ENCODE measurements around the gene PLEKHA4.

The PLEKHA4 gene

DNA sequence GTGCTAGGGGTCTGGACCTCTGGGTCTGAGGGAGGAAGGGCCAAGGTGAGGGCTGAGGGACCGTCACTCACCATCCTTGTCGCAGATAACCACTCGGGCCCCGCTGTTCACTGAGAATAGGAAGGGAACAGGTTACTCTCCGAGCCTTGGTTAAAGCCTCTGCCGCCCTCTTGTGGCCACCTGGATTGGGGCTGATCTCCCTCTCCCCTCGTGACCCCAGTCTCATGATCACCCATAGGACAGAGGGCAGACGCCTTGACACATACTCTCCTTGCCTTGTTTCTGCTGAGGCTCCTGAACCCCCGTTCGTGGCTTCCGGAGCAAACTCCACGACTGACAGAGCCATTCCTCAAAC lies 32.7 kb downstream of the PLEKHA4 start:
- peak overlapping the region; percentile 47 for H3K9ac ChIP-seq (ENCODE audit: low read length)
- H2AFZ ChIP-seq (ENCODE audit: low read depth, low read length, severe bottlenecking), result peak overlapping the region; percentile 93
- H3K36me3 ChIP-seq (ENCODE audit: low read length), result no peaks in the 10 kb centered on the region
- H3F3A ChIP-seq (ENCODE audit: insufficient read depth), result 0 out of 2 replicates have a peak, but pooled peaks cover 6% of the 10 kb centered on the region
- TF ChIP-seq, protein P1, sequence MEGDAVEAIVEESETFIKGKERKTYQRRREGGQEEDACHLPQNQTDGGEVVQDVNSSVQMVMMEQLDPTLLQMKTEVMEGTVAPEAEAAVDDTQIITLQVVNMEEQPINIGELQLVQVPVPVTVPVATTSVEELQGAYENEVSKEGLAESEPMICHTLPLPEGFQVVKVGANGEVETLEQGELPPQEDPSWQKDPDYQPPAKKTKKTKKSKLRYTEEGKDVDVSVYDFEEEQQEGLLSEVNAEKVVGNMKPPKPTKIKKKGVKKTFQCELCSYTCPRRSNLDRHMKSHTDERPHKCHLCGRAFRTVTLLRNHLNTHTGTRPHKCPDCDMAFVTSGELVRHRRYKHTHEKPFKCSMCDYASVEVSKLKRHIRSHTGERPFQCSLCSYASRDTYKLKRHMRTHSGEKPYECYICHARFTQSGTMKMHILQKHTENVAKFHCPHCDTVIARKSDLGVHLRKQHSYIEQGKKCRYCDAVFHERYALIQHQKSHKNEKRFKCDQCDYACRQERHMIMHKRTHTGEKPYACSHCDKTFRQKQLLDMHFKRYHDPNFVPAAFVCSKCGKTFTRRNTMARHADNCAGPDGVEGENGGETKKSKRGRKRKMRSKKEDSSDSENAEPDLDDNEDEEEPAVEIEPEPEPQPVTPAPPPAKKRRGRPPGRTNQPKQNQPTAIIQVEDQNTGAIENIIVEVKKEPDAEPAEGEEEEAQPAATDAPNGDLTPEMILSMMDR (IDR thresholded peaks at IDR 0.05; ENCODE audit: insufficient read depth, low read length, poor library complexity, severe bottlenecking), result peak; percentile 77
- no peak for TF ChIP-seq EZH2phosphoT487 (conservative IDR thresholded peaks at IDR 0.05; ENCODE audit: low read length)
- H3K9me3 ChIP-seq (ENCODE audit: insufficient read depth, low read length), result no peaks in the 10 kb centered on the region
- peak overlapping the region; percentile 63 for H3K4me2 ChIP-seq (ENCODE audit: low read depth, low read length, poor library complexity, severe bottlenecking)
- H3K79me2 ChIP-seq (ENCODE audit: insufficient read depth, low read length), result no peaks in the 10 kb centered on the region
- no peaks in the 10 kb centered on the region for H4K20me1 ChIP-seq (ENCODE audit: low read depth, low read length)
- H3K4me3 ChIP-seq (ENCODE audit: insufficient read depth, low read length, poor library complexity, severe bottlenecking), result peak overlapping the region; percentile 36
- peak overlapping the region; percentile 40 for H3K27ac ChIP-seq (ENCODE audit: low read depth, low read length)
- H3K27me3 ChIP-seq (ENCODE audit: low read length), result no peaks in the 10 kb centered on the region
- H3K9me2 ChIP-seq (replicated peaks; ENCODE audit: insufficient read depth, low read length), result no peaks in the 10 kb centered on the region

DNA sequence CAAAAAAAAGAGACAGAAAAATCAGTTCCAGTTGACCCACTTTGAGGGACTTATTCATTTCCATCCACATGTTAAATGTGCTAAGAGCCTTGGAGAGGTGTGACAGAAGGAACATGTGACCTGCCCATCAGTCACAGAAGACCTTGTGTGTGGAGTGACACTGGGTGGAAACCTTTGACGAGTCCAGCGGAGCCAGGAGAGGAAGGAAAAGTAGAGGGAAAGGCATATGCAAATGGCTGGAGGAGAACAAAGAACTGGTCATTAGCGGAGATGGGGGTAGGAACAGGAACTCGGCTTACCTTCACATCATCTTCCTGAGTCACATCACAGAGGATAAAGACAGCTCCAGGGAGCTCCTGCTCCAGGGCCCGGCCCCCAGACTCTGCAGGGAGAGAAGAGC lies 34.4 kb downstream of the PLEKHA4 start:
- H3K9ac ChIP-seq (ENCODE audit: low read length), result no peak overlapping the region
- no peaks in the 10 kb centered on the region for H3K9me2 ChIP-seq (replicated peaks; ENCODE audit: insufficient read depth, low read length)
- no peaks in the 10 kb centered on the region for H3K27me3 ChIP-seq (ENCODE audit: low read length)
- H3K27ac ChIP-seq (ENCODE audit: low read depth, low read length), result no peak overlapping the region
- no peaks in the 10 kb centered on the region for H3K36me3 ChIP-seq (ENCODE audit: low read length)
- no peak overlapping the region for H2AFZ ChIP-seq (ENCODE audit: low read depth, low read length, severe bottlenecking)
- H3K4me3 ChIP-seq (ENCODE audit: insufficient read depth, low read length, poor library complexity, severe bottlenecking), result no peak overlapping the region
- no peaks in the 10 kb centered on the region for H3K9me3 ChIP-seq (ENCODE audit: insufficient read depth, low read length)
- no peaks in the 10 kb centered on the region for H3K79me2 ChIP-seq (ENCODE audit: insufficient read depth, low read length)
- no peak for TF ChIP-seq EZH2phosphoT487 (conservative IDR thresholded peaks at IDR 0.05; ENCODE audit: low read length)
- TF ChIP-seq, protein P1 (IDR thresholded peaks at IDR 0.05; ENCODE audit: insufficient read depth, low read length, poor library complexity, severe bottlenecking), result no peak
- H4K20me1 ChIP-seq (ENCODE audit: low read depth, low read length), result no peaks in the 10 kb centered on the region
- no peak overlapping the region for H3K4me2 ChIP-seq (ENCODE audit: low read depth, low read length, poor library complexity, severe bottlenecking)
- 0 out of 2 replicates have a peak, but pooled peaks cover 3% of the 10 kb centered on the region for H3F3A ChIP-seq (ENCODE audit: insufficient read depth)

DNA sequence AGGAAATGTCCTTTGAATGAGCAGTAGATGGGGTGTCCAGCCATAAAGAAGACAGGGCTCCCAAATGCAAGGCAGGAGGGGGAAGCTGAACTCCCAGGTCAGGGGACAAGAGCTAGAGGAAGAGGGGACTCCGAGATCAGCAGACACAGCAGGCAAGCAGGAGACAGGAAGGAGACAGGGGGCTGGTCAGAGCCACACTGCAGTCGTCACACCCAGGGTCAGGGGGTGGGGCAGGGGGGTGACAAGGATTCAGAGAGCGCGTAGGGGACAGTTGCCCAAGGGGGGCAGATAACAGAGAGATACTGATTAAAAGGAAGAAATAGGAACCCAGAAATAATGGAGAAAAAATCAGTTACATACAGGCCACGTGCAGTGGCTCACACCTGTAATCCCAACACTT lies 35.4 kb downstream of the PLEKHA4 start:
- no peak overlapping the region for H3K4me3 ChIP-seq (ENCODE audit: insufficient read depth, low read length, poor library complexity, severe bottlenecking)
- no peak overlapping the region for H3K4me2 ChIP-seq (ENCODE audit: low read depth, low read length, poor library complexity, severe bottlenecking)

More for the DNA sequence above, 35.4 kb downstream of the PLEKHA4 start:
- Histone ChIP-seq H2AFZ (ENCODE audit: low read depth, low read length, severe bottlenecking) (no peak overlapping the region), H3K27me3 (ENCODE audit: low read length) (no peaks in the 10 kb centered on the region), H3F3A (ENCODE audit: insufficient read depth) (no peaks in the 10 kb centered on the region), H3K9me3 (ENCODE audit: insufficient read depth, low read length) (no peaks in the 10 kb centered on the region), H3K79me2 (ENCODE audit: insufficient read depth, low read length) (no peaks in the 10 kb centered on the region), H4K20me1 (ENCODE audit: low read depth, low read length) (no peaks in the 10 kb centered on the region), H3K9ac (ENCODE audit: low read length) (no peak overlapping the region), H3K9me2 (replicated peaks; ENCODE audit: insufficient read depth, low read length) (no peaks in the 10 kb centered on the region), H3K36me3 (ENCODE audit: low read length) (no peaks in the 10 kb centered on the region), H3K27ac (ENCODE audit: low read depth, low read length) (no peak overlapping the region)
- TF ChIP-seq, protein P1 (IDR thresholded peaks at IDR 0.05; ENCODE audit: insufficient read depth, low read length, poor library complexity, severe bottlenecking), result no peak
- TF ChIP-seq EZH2phosphoT487 (conservative IDR thresholded peaks at IDR 0.05; ENCODE audit: low read length), result no peak

Measured in SU-DHL-6 (cell line).